Measurements from ENCODE around the gene MYL2.
"Not testable (repeated sequence)": the region's sequence is repeated elsewhere in the genome, so short reads cannot be mapped to it uniquely, and the experiment has no call there.

Gene MYL2, protein sequence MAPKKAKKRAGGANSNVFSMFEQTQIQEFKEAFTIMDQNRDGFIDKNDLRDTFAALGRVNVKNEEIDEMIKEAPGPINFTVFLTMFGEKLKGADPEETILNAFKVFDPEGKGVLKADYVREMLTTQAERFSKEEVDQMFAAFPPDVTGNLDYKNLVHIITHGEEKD

DNA sequence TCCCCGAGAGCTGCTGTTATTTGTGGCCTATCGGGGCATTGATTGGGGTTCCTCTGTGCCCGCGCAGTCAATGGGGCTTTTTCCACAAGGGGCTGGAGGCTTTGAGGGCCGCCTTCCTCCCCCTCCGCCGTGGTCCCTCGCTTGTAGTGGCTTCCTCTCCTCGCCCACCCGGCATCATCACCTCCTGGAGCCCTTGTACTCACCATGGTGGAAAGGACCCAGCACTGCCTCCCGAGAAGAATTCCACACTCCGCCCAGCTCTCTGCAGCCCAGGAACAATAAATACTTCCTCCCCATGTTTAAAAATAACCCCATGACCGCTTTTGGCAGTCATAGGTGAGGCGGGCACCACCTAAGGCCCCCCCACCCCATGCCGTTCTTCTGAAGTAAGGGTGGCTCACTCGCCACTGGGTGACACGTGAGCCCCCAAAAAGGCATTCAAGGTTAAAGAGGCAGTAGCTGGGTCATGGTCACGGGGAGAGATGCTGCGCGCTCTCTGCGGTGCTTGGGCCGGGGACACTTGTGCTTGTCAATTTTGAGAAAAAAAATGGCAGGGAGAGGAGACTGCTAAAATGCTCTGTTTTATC, at the start of gene MYL2:
MYL2 (minus strand) TSS at position 256 of the 587 bp plus-strand sequence; CDS start at position 206, 50 bp downstream.
- DNase-seq, result no peak

DNA sequence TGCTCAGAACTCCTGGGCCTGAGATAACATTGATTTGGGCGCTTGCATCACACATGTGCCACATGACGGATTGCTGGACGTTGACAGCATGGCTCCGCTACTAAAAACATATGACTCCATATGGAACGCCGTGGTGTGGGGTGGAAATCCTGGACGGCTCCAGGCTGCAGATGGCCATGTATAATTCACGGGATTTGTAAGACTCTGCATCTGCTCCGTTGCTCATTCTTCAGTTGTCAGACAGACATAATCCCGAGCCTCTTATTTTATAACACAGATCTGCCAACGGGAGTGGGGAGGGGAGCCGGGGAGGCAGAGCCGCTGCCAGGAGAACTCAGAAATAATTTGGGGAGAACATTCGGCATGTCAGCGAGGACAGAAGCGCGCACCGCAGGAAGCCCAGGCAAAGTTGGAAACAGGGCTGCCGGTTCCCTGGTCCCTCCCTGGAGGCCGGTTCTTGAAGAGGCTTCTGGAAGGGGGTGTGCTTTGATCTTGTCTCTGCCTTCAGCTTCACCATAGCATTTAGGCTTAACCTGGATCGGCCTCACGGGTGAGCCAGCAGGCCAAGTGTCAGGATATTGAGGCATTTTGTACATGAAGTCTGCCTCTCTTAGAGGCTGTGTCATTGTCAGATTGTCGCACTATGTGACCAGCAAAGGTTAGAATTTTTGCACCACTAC, 45.8 kb upstream of the MYL2 start:
- DNase-seq, result peak; percentile 59

DNA sequence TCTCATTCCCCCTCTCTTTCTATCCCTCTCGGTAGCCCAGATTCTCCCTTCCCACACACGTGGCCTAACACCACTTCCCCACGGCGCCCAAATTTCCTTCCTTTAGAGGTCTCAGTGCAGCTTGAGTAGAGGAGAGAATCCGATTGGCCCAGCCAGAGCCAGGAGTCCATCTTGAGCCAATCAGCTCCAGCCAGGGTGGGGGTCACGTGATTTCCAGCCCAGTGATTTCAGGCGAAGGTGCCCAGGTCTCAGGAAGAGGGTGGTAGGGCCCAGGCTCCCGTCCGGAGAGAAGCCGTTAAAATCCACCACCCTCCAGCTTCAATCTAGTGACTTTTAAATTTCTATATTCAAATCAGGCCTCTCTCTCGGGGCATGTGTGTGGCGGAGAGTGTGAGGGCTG, 45.2 kb upstream of the MYL2 start:
- no peak for DNase-seq

- DNase-seq, result no peak
These were observed 40.4 kb upstream of the MYL2 start for GRCh38 chr12:110960795-110961194.

- no peak for DNase-seq
These were observed 37.3 kb upstream of the MYL2 start for GRCh38 chr12:110957652-110958051.

DNA sequence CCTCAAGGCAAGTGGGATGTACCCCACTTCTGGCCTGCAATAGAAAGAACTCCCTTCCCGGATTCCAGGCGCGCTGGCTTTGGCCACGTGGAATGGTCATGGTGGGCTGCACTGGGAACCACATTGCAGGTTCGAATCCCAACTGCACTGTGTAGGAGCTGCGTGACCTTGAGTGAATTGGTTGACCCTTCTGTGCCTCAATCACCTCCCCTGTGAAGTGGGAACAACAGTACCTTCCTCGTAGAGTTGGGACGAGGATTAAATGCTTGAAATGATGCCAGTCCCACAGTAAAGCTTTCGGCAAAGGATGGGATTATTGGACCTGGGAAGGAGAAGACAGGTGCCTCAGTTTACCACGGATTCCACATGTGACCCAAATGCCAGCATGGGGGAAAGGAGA, 36.8 kb upstream of the MYL2 start:
- no peak for DNase-seq

GRCh38 chr12:110950867-110951266, 30.5 kb upstream of the MYL2 start:
- not testable (repeated sequence) for DNase-seq

DNA sequence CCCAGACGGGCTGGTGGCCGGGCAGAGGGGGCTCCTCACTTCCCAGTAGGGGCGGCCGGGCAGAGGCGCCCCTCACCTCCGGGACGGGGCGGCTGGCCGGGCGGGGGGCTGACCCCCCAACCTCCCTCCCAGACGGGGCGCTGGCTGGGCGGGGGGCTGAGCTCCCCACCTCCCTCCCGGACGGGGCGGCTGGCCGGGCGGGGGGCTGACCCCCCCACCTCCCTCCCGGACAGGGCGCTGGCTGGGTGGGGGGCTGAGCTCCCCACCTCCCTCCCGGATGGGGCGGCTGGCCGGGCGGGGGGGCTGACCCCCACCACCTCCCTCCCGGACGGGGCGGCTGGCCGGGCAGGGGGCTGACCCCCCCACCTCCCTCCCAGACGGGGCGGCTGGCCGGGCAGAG, 30.1 kb upstream of the MYL2 start:
- not testable (repeated sequence) for DNase-seq

DNA sequence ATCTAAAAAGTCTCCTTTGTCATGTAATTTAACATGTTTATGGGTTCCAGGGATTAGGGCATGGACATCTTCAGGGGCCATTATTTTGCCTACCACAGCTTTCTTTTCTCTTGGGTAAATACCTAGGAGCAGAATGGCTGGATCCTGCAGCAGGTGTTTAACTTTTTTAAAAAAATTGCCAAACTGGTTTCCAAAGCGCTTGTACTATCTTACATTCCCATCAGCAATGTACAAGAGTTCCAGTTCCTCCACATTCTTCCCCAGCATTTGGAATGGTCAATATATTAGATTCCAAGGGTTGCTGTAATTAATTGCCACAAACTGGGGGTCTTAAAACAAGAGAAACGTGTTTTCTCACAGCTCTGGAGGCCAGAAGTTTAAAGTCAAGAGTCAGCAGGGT, 27.7 kb upstream of the MYL2 start:
- DNase-seq, result no peak

GRCh38 chr12:110943373-110943772, 23.0 kb upstream of the MYL2 start:
- no peak for DNase-seq

- DNase-seq, result no peak
These were observed 21.0 kb upstream of the MYL2 start for GRCh38 chr12:110941391-110941790.

DNA sequence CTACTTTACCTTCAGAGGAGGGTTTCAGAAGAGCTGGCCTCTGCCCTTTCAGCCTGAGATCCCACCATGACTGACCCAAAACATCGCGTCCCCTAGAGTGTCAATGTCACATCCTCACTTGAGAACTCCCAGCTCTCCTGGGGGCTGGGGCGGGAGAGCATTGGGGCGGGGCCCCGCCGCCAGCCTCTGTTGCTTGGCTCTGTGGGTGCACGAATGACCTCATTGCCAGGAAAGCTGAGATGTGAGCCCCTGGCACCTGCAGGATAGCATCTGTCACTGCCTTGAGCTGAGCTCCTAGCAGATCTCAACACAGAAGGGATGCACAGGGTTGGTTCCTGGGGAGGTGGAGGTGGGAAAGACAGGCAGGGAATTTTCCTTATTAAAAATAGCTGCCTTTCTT, 20.6 kb upstream of the MYL2 start:
- DNase-seq, result peak; percentile 21

DNA sequence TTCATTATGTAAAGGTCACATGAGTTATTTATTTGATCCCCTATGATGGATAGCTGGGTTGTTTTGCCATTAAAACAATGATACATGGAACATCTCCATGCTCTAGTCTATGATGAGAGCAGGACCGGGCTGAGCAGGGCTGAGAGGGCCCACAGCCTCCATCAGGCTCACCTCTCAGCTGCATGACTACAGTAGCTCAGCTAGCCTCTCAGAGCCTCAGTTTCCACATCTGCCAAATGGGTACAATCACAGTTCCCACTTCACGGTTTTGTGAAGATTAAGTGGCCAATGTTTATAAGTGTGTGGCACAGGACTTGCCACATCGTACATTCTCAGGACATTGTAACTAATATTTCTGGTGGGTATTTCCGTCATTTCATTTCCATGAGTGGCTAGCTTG, 19.9 kb upstream of the MYL2 start:
- DNase-seq, result no peak

DNA sequence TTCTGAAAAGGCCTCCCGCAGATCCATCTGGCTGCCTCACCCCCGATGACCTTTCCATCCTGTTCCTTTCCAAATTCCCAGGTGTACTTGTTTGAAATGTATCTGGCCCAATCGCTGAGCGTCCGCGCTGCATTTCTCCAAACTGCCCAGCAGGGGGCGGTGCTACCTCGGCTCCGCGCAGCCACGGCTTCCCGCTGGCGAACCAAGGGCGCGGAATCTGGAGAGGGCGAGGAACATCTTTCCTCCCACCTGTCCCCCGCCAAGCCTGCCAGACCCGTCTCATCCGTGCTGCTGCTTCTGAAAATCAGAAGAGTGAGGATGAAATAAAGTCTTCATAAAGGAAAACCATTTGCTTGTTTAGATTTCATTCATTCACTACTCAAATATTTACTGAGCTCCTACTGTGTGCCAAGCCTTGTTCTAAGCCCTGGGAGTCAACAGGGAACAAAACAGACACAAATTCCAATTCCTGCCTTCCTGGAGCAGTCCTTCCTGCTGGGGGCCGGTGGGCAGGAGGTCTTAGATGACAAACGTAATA, 16.8 kb upstream of the MYL2 start:
- no peak for DNase-seq

DNA sequence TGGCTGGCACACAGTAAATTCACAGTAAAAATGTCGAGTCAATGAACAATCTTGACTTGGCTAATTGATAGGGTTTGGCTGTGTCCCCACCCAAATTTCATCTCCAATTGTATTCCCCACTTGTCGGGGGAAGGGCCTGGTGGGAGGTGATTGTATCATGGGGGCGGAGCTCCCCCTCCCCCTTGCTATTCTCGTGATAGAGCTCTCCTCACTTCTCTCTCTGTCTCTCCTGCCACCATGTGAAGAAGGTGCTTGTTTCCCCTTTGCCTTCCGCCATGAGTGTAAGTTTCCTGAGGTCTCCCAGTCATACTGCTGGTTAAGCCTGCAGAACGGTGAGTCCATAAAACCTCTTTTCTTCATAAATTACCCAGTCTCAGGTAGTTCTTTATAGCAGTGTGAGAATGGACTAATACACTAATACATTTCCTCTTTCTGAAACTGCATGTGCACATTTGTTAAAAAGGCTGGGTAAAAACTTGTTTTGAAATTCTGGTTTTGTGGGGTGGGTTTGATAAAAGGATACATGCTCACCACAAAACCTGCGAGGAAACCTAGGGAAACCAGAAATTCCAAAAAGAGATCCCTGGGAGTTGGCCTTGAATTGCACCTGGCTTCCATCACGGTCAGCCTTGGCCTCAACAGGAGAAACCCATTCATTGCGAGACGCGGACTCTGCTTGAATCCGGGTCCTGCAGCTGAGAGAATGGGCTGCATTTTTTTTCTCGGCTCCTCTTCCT, 16.2 kb upstream of the MYL2 start:
- no peak for DNase-seq

DNA sequence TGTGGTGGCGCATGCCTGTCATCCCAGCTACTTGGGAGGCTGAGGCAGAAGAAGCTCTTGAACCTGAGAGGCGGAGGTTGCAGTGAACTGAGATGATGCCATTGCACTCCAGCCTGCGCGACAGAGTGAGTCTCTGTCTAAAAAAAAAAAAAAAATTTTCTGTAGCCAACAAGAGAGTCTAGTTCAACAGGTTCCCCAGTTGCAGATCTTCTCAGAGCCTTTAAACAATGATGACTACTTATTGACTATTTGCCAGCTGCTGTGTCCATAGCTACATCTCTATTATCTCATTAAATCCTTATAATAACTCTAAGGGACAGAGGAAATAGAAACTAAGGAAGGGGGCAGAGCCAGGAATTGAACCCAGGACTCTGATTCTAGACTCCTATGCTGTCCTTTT, 15.2 kb upstream of the MYL2 start:
- no peak for DNase-seq

- no peak for DNase-seq
These were observed 13.9 kb upstream of the MYL2 start for GRCh38 chr12:110934093-110934852.

DNA sequence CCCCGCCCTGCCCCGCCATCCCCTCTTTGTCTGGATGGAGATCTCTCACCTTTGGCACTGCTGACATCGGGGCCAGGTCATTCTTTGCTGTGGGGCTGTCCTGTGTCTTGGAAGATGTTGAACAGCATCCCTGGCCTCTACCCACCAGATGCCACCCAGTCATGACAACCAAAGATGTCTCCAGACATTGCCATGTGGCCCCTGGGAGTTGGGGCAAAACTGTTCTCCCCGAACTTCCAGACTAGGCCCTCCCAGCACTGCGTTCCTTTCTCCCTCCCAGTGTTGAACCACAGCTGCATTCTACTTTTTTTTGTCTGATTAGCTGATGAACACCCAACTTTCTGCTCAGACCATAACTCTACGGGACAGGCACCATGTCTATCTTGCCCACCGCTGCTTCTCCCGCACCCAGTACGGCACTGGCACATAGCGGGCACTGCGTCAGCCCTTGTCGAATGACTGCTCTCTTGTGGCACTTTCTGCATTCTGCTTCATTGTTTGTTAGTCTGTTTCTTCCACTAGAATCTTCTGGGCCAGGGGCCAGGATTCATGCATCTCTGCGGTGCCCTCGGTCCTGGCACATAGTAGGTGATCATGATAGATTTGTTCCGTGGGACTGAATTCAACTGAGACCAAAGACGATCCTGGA, 13.1 kb upstream of the MYL2 start:
- no peak for DNase-seq

GRCh38 chr12:110932046-110932445, 11.7 kb upstream of the MYL2 start:
- no peak for DNase-seq

GRCh38 chr12:110931315-110931728, 10.9 kb upstream of the MYL2 start:
- no peak for DNase-seq

- DNase-seq, result no peak
These were observed 10.3 kb upstream of the MYL2 start for GRCh38 chr12:110930348-110931314.

Data from DMS 273 treated with DMSO at 0.1 percent for 48 hours (cell line).